ENCODE measurements around the gene MS4A4E. TPM values are rescaled to one million over a fixed set of nuclear protein-coding genes. Genes with fewer than 3 reads are reported as not detected.
"Not testable (repeated sequence)": the region's sequence is repeated elsewhere in the genome, so short reads cannot be mapped to it uniquely, and the experiment has no call there.

MS4A4E gene
- polyA plus RNA-seq, 1 experiment = not detected

DNA sequence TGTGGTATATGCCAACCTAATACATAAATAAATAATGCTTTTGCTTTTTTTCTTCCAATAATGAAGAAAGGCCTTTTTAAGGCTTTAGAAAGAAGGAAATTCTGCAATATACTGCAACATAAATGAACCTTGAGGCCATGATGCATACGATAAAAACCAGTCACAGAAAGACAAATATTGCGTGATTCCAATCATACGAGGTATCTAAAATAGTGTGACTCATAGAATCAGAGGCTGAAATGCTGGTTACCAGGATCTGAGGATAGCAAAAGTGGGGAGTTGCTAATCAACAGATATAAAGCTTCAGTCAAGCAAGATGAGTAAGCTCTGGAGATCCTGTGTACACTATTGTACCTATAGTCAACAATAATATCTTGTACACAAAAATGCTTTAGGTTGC, 84.3 kb downstream of the MS4A4E start:
- POLR2A ChIA-PET = no interaction called here
- CTCF ChIA-PET = no interaction called here
- TF ChIP-seq, protein P1, sequence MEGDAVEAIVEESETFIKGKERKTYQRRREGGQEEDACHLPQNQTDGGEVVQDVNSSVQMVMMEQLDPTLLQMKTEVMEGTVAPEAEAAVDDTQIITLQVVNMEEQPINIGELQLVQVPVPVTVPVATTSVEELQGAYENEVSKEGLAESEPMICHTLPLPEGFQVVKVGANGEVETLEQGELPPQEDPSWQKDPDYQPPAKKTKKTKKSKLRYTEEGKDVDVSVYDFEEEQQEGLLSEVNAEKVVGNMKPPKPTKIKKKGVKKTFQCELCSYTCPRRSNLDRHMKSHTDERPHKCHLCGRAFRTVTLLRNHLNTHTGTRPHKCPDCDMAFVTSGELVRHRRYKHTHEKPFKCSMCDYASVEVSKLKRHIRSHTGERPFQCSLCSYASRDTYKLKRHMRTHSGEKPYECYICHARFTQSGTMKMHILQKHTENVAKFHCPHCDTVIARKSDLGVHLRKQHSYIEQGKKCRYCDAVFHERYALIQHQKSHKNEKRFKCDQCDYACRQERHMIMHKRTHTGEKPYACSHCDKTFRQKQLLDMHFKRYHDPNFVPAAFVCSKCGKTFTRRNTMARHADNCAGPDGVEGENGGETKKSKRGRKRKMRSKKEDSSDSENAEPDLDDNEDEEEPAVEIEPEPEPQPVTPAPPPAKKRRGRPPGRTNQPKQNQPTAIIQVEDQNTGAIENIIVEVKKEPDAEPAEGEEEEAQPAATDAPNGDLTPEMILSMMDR (IDR thresholded peaks at IDR 0.05; ENCODE audit: insufficient read depth, low read depth, low read length) = no peak
- no peaks in the 10 kb centered on the region for H3K27me3 ChIP-seq (ENCODE audit: control insufficient read depth, insufficient read depth, low read length)
- no peak overlapping the region for H3K4me3 ChIP-seq (ENCODE audit: low read depth, low read length)
- no peak for DNase-seq (ENCODE audit: low read depth)
- H3K36me3 ChIP-seq (ENCODE audit: control insufficient read depth, insufficient read depth, low read length) = no peaks in the 10 kb centered on the region

DNA sequence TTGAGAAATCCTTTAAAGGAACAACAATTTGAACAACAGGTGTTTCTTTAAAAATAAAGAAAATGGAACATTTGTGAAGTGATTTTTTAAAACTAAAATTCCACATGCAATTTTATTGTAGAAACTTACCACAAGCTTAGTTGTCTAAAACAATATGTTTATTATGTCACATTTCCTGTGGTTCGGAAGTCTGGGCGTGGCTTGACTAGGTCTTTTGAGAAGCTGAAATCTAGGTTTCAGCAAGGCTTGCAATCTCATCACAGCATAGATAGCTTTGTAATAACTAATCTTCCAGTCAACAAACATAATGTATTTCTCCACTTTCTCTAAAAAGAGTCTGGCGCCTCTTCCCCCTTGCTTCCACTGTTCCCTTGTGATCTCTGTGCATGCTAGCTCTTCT, 87.0 kb downstream of the MS4A4E start:
- ChIA-PET POLR2A (no interaction called here), CTCF (no interaction called here)
- H3K27me3 ChIP-seq (ENCODE audit: control insufficient read depth, insufficient read depth, low read length) = no peaks in the 10 kb centered on the region
- DNase-seq (ENCODE audit: low read depth) = no peak
- TF ChIP-seq, protein P1 (IDR thresholded peaks at IDR 0.05; ENCODE audit: insufficient read depth, low read depth, low read length) = no peak
- no peak overlapping the region for H3K4me3 ChIP-seq (ENCODE audit: low read depth, low read length)
- no peaks in the 10 kb centered on the region for H3K36me3 ChIP-seq (ENCODE audit: control insufficient read depth, insufficient read depth, low read length)

DNA sequence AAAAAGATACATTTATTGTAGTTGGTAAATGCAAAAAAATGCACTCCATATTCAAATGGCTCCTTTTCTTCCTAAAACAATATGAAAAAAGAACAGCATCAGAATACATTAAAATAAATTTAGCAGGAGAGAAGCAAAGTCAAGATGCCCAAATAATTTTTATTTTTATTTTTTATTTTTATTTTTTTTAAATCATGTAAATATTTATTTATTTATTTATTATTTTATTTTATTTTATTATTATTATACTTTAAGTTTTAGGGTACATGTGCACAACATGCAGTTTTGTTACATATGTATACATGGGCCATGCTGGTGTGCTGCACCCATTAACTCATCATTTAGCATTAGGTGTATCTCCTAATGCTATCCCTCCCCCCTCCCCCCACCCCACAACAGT, 90.2 kb downstream of the MS4A4E start:
- POLR2A ChIA-PET; CTCF ChIA-PET; H3K36me3 ChIP-seq (ENCODE audit: control insufficient read depth, insufficient read depth, low read length); H3K4me3 ChIP-seq (ENCODE audit: low read depth, low read length); H3K27me3 ChIP-seq (ENCODE audit: control insufficient read depth, insufficient read depth, low read length); DNase-seq (ENCODE audit: low read depth): not testable (repeated sequence)

DNA sequence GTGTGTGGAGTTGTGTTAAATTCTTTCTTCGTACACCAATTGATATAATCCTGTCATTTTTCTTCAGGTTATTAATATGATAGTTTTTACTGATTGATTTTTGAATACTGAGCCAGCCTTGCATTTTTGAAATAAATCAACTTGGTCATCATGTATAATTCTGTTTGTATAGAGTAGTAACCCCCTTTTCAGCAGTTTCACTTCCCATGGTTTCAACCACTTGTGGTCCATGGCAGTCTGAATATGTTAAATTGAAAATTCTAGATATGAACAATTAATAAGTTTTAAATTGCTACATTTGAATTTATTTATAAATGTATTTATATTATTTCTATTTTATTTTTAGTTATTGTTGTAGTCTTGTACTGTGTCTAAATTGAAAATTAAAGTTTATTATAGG, 92.7 kb downstream of the MS4A4E start:
- TF ChIP-seq, protein P1 (IDR thresholded peaks at IDR 0.05; ENCODE audit: insufficient read depth, low read depth, low read length) = no peak
- ChIA-PET POLR2A (no interaction called here), CTCF (no interaction called here)
- no peak overlapping the region for H3K4me3 ChIP-seq (ENCODE audit: low read depth, low read length)
- H3K27me3 ChIP-seq (ENCODE audit: control insufficient read depth, insufficient read depth, low read length) = no peaks in the 10 kb centered on the region
- no peak for DNase-seq (ENCODE audit: low read depth)
- H3K36me3 ChIP-seq (ENCODE audit: control insufficient read depth, insufficient read depth, low read length) = no peaks in the 10 kb centered on the region

Small RNAs within 50 kb of the gene (small RNA-seq; reads per million reads assigned to genes)
- not detected for gene MIR6503 (ENCODE audit: insufficient read length, low read depth, low replicate concordance)

Other genes with a start within 250 kb of the MS4A4E start
- not detected in 2 replicates for gene OOSP4B, start 226.0 kb downstream of the MS4A4E start, polyA plus RNA-seq (2011; rRNA removed)
- not detected in 2 replicates for gene OOSP2, start 202.7 kb downstream of the MS4A4E start, polyA plus RNA-seq (2011; rRNA removed)
- not detected in 2 replicates for gene MS4A3, start 186.5 kb downstream of the MS4A4E start, polyA plus RNA-seq (2011; rRNA removed)
- not detected in 2 replicates for gene MS4A2, start 154.5 kb downstream of the MS4A4E start, polyA plus RNA-seq (2011; rRNA removed)
- not detected in 2 replicates for gene MS4A6A, start 60.1 kb downstream of the MS4A4E start, polyA plus RNA-seq (2011; rRNA removed)
- gene MS4A4A, start 37.5 kb upstream of the MS4A4E start, polyA plus RNA-seq (2011; rRNA removed) = not detected in 2 replicates
- gene MS4A6E, start 84.1 kb upstream of the MS4A4E start, polyA plus RNA-seq (2011; rRNA removed) = not detected in 2 replicates
- gene MS4A7, start 135.4 kb upstream of the MS4A4E start, polyA plus RNA-seq (2011; rRNA removed) = not detected in 2 replicates
- gene MS4A14, start 153.3 kb upstream of the MS4A4E start, polyA plus RNA-seq (2011; rRNA removed) = not detected in 2 replicates
- not detected in 2 replicates for gene MS4A5, start 186.4 kb upstream of the MS4A4E start, polyA plus RNA-seq (2011; rRNA removed)
- not detected in 2 replicates for gene MS4A1, start 212.7 kb upstream of the MS4A4E start, polyA plus RNA-seq (2011; rRNA removed)
- gene MS4A12, start 249.6 kb upstream of the MS4A4E start, polyA plus RNA-seq (2011; rRNA removed) = 0.10 TPM in 1 of 2 replicates, not detected in the other